Stimulated activated CD4-positive, alpha-beta T cell treated with anti-CD3 and anti-CD28 coated beads, TNF-alpha, amount 100 ng/mL, for 1 hour (primary cell): ENCODE results near the gene LYRM1.
"Not testable (repeated sequence)": the region's sequence is repeated elsewhere in the genome, so short reads cannot be mapped to it uniquely, and the experiment has no call there.

Experiments used
- DNase-seq, 3 donors: peaks; one replicate each; pipeline ENCODE4 v3.0.0-alpha.2; 2020; ENCODE audit warnings: low read depth in 3 of 3, low spot score in 1 of 3

LYRM1 gene

GRCh38 chr16:20931066-20931600 is 30.6 kb downstream of the LYRM1 start:
- DNase-seq, result no peak

- DNase-seq, result no peak
These were observed 33.0 kb downstream of the LYRM1 start for GRCh38 chr16:20933589-20933988.

GRCh38 chr16:20937736-20938135 is 37.2 kb downstream of the LYRM1 start:
- no peak for DNase-seq

GRCh38 chr16:20938426-20938825 is 37.9 kb downstream of the LYRM1 start:
- no peak for DNase-seq

- DNase-seq, result no peak
These were observed 39.0 kb downstream of the LYRM1 start for GRCh38 chr16:20939611-20940010.

GRCh38 chr16:20940871-20941635 is 40.5 kb downstream of the LYRM1 start:
- no peak for DNase-seq

GRCh38 chr16:20941636-20941926 is 41.0 kb downstream of the LYRM1 start:
- DNase-seq, result no peak

- DNase-seq, result no peak
These were observed 41.7 kb downstream of the LYRM1 start for GRCh38 chr16:20942256-20942655.

- DNase-seq, result no peak
These were observed 44.4 kb downstream of the LYRM1 start for GRCh38 chr16:20944861-20945574.

GRCh38 chr16:20945575-20945875 is 45.0 kb downstream of the LYRM1 start:
- not testable (repeated sequence) for DNase-seq

- DNase-seq, result no peak
These were observed 45.6 kb downstream of the LYRM1 start for GRCh38 chr16:20946015-20946629.

- no peak for DNase-seq
These were observed 47.9 kb downstream of the LYRM1 start for GRCh38 chr16:20948444-20948843.

GRCh38 chr16:20949660-20950059 is 49.1 kb downstream of the LYRM1 start:
- DNase-seq, result no peak

- DNase-seq, result no peak
These were observed 49.7 kb downstream of the LYRM1 start for GRCh38 chr16:20950294-20950693.

GRCh38 chr16:20952139-20952920 is 51.8 kb downstream of the LYRM1 start:
- no peak for DNase-seq

- DNase-seq, result no peak
These were observed 54.0 kb downstream of the LYRM1 start for GRCh38 chr16:20954574-20954973.

GRCh38 chr16:20956319-20956718 is 55.7 kb downstream of the LYRM1 start:
- no peak for DNase-seq

GRCh38 chr16:20957153-20957552 is 56.6 kb downstream of the LYRM1 start:
- DNase-seq, result no peak

GRCh38 chr16:20960899-20961298 is 60.3 kb downstream of the LYRM1 start:
- DNase-seq, result no peak

- no peak for DNase-seq
These were observed 68.2 kb downstream of the LYRM1 start for GRCh38 chr16:20968765-20969164.

- no peak for DNase-seq
These were observed 68.8 kb downstream of the LYRM1 start for GRCh38 chr16:20969386-20969785.

- DNase-seq, result no peak
These were observed 70.8 kb downstream of the LYRM1 start for GRCh38 chr16:20971401-20971800.
